IMR-90 (cell line): ENCODE results near the gene SAPCD1. TPM values are rescaled to one million over a fixed set of nuclear protein-coding genes. Genes with fewer than 3 reads are reported as not detected.

Experiments
- ATAC-seq: fragments of 200-7000 bp; cut with Tn5 transposase; 2 replicates; pipeline ENCODE4 v1.9.1; 2020; ENCODE audit warnings: low read depth, mild to moderate bottlenecking, moderate library complexity
- BruUV-seq: library from RNA; stranded (reverse); fragments of 400-500 nt; replicated peaks from 2 replicates; lab custom pipeline; 2021; lab: Mats Ljungman, UMichigan
- CTCF ChIA-PET: fragments of 300-600 bp; formaldehyde crosslinking; extraction: SDS; loops from one replicate; lab custom pipeline; 2021; ENCODE audit warnings: antibody characterized with exemption; lab: Yijun Ruan, JAX
- POLR2A ChIA-PET: fragments of 300-600 bp; sonication (Branson Sonifier 250); formaldehyde crosslinking; loops from one replicate; lab custom pipeline; 2022; ENCODE audit warnings: antibody characterized with exemption; ENCODE audit not compliant: unreplicated experiment; lab: Charles Lee
- DNase-seq: peaks from one replicate; pipeline ENCODE4 v3.0.0; 2013
- H2AFZ ChIP-seq: replicated peaks from 2 replicates; pipeline ENCODE3; 2013; ENCODE audit warnings: low read length, mild to moderate bottlenecking; ENCODE audit not compliant: poor library complexity
- H2AK5ac ChIP-seq: 2 replicates; pipeline ENCODE4 v1.6.1; 2013; ENCODE audit warnings: low read depth, low read length, inconsistent platforms
- H2AK9ac ChIP-seq: replicated peaks from 2 replicates; pipeline ENCODE3; 2013; ENCODE audit warnings: mild to moderate bottlenecking, low read depth, low read length, moderate library complexity; ENCODE audit not compliant: poor library complexity
- H2BK120ac ChIP-seq: 2 replicates; pipeline ENCODE4 v1.6.1; 2013; ENCODE audit warnings: low read depth, low read length, inconsistent platforms
- H2BK15ac ChIP-seq: 3 replicates; pipeline ENCODE4 v1.6.1; 2013; ENCODE audit warnings: low read depth, low read length, inconsistent platforms
- H2BK20ac ChIP-seq: 2 replicates; pipeline ENCODE4 v1.6.1; 2013; ENCODE audit warnings: low read depth, mild to moderate bottlenecking, inconsistent platforms, low read length, moderate library complexity
- H2BK5ac ChIP-seq: 2 replicates; pipeline ENCODE4 v1.6.1; 2013; ENCODE audit warnings: mild to moderate bottlenecking, low read depth, low read length, inconsistent platforms; ENCODE audit not compliant: poor library complexity, severe bottlenecking
- H3K14ac ChIP-seq: replicated peaks from 2 replicates; pipeline ENCODE4 v1.6.1; 2013; ENCODE audit warnings: low read depth, low read length, inconsistent platforms
- H3K18ac ChIP-seq: 2 replicates; pipeline ENCODE4 v1.6.1; 2013; ENCODE audit warnings: low read depth, low read length, control low read depth
- H3K23ac ChIP-seq: 2 replicates; pipeline ENCODE4 v1.6.1; 2013; ENCODE audit warnings: low read depth, low read length, inconsistent platforms
- H3K27ac ChIP-seq: 2 replicates; pipeline ENCODE4 v1.5.1; 2013; ENCODE audit warnings: mild to moderate bottlenecking, control low read depth, low read length; ENCODE audit not compliant: insufficient read depth
- H3K27me3 ChIP-seq: 2 replicates; pipeline ENCODE4 v1.6.1; 2013; ENCODE audit warnings: low read length; ENCODE audit not compliant: control insufficient read depth, insufficient read depth
- H3K36me3 ChIP-seq: 2 replicates; pipeline ENCODE4 v1.6.1; 2013; ENCODE audit warnings: low read length, mixed read lengths; ENCODE audit not compliant: control insufficient read depth, insufficient read depth
- H3K4ac ChIP-seq: 2 replicates; pipeline ENCODE4 v1.6.1; 2013; ENCODE audit warnings: low read depth, low read length, inconsistent platforms
- H3K4me1 ChIP-seq: 2 replicates; pipeline ENCODE4 v1.6.1; 2013; ENCODE audit warnings: low read length, mixed read lengths; ENCODE audit not compliant: control insufficient read depth, insufficient read depth
- H3K4me2 ChIP-seq: 2 replicates; pipeline ENCODE4 v1.6.1; 2013; ENCODE audit warnings: low read depth, mild to moderate bottlenecking, control low read depth, low read length, moderate library complexity
- H3K4me3 ChIP-seq: 2 replicates; pipeline ENCODE4 v1.5.1; 2013; ENCODE audit warnings: low read depth, mild to moderate bottlenecking, control low read depth, low read length, moderate library complexity; ENCODE audit not compliant: insufficient read depth
- H3K56ac ChIP-seq: 2 replicates; pipeline ENCODE4 v1.6.1; 2013; ENCODE audit warnings: low read length, inconsistent platforms; ENCODE audit not compliant: insufficient read depth; ENCODE audit errors: extremely low read depth
- H3K79me1 ChIP-seq, 2 experiments: 2 replicates each; pipeline ENCODE4 v1.6.1; 2013; ENCODE audit warnings: low read length in 2 of 2, inconsistent platforms in 1 of 2, low read depth in 1 of 2
- H3K9ac ChIP-seq: 2 replicates; pipeline ENCODE4 v1.6.1; 2013; ENCODE audit warnings: low read depth, low read length, control low read depth
- H3K9me1 ChIP-seq: 2 replicates; pipeline ENCODE4 v1.6.1; 2013; ENCODE audit warnings: low read length, inconsistent platforms; ENCODE audit not compliant: insufficient read depth
- H3K9me3 ChIP-seq: 2 replicates; pipeline ENCODE4 v1.6.1; 2013; ENCODE audit warnings: low read length; ENCODE audit not compliant: control insufficient read depth, insufficient read depth
- H4K20me1 ChIP-seq: 2 replicates; pipeline ENCODE4 v1.6.1; 2013; ENCODE audit warnings: low read length, inconsistent platforms; ENCODE audit not compliant: insufficient read depth
- H4K5ac ChIP-seq: 2 replicates; pipeline ENCODE4 v1.6.1; 2013; ENCODE audit warnings: mild to moderate bottlenecking, low read depth, low read length, control low read depth
- H4K8ac ChIP-seq, 2 experiments: 2 replicates each; pipeline ENCODE4 v1.6.1; 2013; ENCODE audit warnings: low read depth in 2 of 2, low read length in 2 of 2, control low read depth in 1 of 2, inconsistent platforms in 1 of 2
- H4K91ac ChIP-seq: 2 replicates; pipeline ENCODE4 v1.6.1; 2013; ENCODE audit warnings: low read depth, low read length, inconsistent platforms; ENCODE audit not compliant: insufficient read depth
- WGBS, 2 experiments: methylation state at CpG; one replicate each; pipeline versions ENCODE4 v1.1.5 to v1.1.7; 2013; ENCODE audit warnings: missing lambda C conversion rate in 2 of 2; ENCODE audit not compliant: insufficient read length in 1 of 2; ENCODE audit errors: extremely low coverage in 2 of 2; 5-methylcytosine and 5-hydroxymethylcytosine counted together
- dilution Hi-C: fragments of 300-500 bp; cut with HindIII; formaldehyde crosslinking; loops from one replicate; pipeline ENCODE4 v1.14.3; 2018; ENCODE audit warnings: low sequenced_read_pairs; ENCODE audit not compliant: unreplicated experiment
- in situ Hi-C: fragments of 300-500 bp; cut with MboI; formaldehyde crosslinking; loops from 3 replicates; pipeline ENCODE4 v1.14.3; 2019; ENCODE audit warnings: low sequenced_read_pairs, inconsistent platforms, mixed read lengths
- intact Hi-C: fragments of 100-400 bp; cut with micrococcal nuclease; formaldehyde crosslinking; loops from 2 replicates; pipeline ENCODE4 v1.10.0; 2022
- polyA plus RNA-seq, 3 experiments: library from polyadenylated mRNA; depleted of rRNA; stranded (reverse); fragments of >200 nt; gene quantifications; 2 replicates each; pipeline ENCODE4 v1.2.3, GENCODE V29; 2012; ENCODE audit warnings: low replicate concordance in 1 of 3
- total RNA-seq: library from RNA; depleted of rRNA; stranded (reverse); fragments of >200 nt; gene quantifications from 2 replicates; pipeline ENCODE4 v1.2.3, GENCODE V29; 2012
- TF ChIP-seq, protein P1 (sequence below): fragments of 150-350 bp; IDR thresholded peaks from 2 replicates; pipeline ENCODE4 v1.6.1; 2016; ENCODE audit warnings: low read depth, mild to moderate bottlenecking, low read length, moderate library complexity, borderline replicate concordance
- TF ChIP-seq, protein P2 (sequence below): fragments of 150-350 bp; IDR thresholded peaks from 2 replicates; pipeline ENCODE4 v1.6.1; 2017; ENCODE audit warnings: mild to moderate bottlenecking, antibody characterized with exemption, low read length, low read depth

Gene SAPCD1
- total and polyA plus RNA-seq, 2 of the 4 experiments (the other 2 are of a cell fraction): 2.3 TPM; not detected in 1

DNA sequence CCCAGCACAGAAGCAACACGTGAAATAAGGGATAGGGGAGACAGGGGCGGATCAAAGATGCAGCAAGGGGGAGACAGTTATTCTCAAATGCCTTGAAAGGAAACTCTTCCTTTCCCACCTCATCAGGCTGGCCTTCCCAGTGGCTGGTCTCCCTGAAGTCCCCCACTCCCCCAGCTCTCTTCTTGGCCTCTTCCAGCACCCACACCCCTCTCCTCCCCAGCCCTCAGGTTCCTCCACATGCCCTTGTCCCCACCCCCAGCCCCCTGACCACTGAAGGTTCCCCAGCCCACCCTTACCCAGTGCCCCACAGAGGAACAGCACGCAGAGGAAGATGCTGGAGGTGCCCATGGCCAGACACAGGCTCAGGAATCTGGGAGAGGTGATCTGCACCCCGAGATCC lies 49.0 kb upstream of the SAPCD1 start:
- Histone ChIP-seq H2BK5ac (no peak overlapping the region), H2BK15ac (no peak overlapping the region), H2AFZ (no peak overlapping the region), H3K9me1 (no peaks in the 10 kb centered on the region), H4K91ac (no peak overlapping the region), H2BK120ac (no peak overlapping the region), H4K5ac (no peak overlapping the region), H3K9ac (no peak overlapping the region), H3K14ac (no peak overlapping the region), H3K27me3 (peaks cover 37% of the 10 kb centered on the region), H2AK9ac (peak overlapping the region; percentile 61), H3K36me3 (no peaks in the 10 kb centered on the region), H3K18ac (no peak overlapping the region), H2BK20ac (no peak overlapping the region), H3K4me3 (no peak overlapping the region), H3K56ac (no peak overlapping the region), H2AK5ac (no peak overlapping the region), H3K79me1 (no peaks in the 10 kb centered on the region), H3K9me3 (no peaks in the 10 kb centered on the region), H4K20me1 (no peaks in the 10 kb centered on the region; the same call in 1 of the 2 replicates), H4K8ac (no peak overlapping the region), H3K23ac (no peak overlapping the region), H3K27ac (no peak overlapping the region), H3K4me2 (no peak overlapping the region), H3K4ac (no peak overlapping the region), H3K4me1 (no peaks in the 10 kb centered on the region)
- CTCF ChIA-PET: no interaction called here
- dilution Hi-C loops: no loop called here
- TF ChIP-seq, protein P1, sequence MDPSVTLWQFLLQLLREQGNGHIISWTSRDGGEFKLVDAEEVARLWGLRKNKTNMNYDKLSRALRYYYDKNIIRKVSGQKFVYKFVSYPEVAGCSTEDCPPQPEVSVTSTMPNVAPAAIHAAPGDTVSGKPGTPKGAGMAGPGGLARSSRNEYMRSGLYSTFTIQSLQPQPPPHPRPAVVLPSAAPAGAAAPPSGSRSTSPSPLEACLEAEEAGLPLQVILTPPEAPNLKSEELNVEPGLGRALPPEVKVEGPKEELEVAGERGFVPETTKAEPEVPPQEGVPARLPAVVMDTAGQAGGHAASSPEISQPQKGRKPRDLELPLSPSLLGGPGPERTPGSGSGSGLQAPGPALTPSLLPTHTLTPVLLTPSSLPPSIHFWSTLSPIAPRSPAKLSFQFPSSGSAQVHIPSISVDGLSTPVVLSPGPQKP: no peak
- TF ChIP-seq, protein P2, sequence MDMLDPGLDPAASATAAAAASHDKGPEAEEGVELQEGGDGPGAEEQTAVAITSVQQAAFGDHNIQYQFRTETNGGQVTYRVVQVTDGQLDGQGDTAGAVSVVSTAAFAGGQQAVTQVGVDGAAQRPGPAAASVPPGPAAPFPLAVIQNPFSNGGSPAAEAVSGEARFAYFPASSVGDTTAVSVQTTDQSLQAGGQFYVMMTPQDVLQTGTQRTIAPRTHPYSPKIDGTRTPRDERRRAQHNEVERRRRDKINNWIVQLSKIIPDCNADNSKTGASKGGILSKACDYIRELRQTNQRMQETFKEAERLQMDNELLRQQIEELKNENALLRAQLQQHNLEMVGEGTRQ: no peak
- in situ Hi-C loops: no loop called here
- no peak for DNase-seq
- ATAC-seq: no peak
- BruUV-seq: no TSS peak
- intact Hi-C loops: no loop called here
- WGBS, 2 experiments: no CpG with 5 or more reads among the region's 4 CpGs
- POLR2A ChIA-PET: no interaction called here
